Measurements from ENCODE around the gene C12orf75.

Gene C12orf75

GRCh38 chr12:105418229-105418628 lies 87.7 kb downstream of the C12orf75 start:
- TF ChIP-seq CTCF (IDR thresholded peaks at IDR 0.05; ENCODE audit: control insufficient read depth, extremely low read depth, insufficient read depth): no peak
- DNase-seq (ENCODE audit: low read depth): no peak
- no peak overlapping the region for H3K4me3 ChIP-seq (ENCODE audit: low read depth, low read length)

DNA sequence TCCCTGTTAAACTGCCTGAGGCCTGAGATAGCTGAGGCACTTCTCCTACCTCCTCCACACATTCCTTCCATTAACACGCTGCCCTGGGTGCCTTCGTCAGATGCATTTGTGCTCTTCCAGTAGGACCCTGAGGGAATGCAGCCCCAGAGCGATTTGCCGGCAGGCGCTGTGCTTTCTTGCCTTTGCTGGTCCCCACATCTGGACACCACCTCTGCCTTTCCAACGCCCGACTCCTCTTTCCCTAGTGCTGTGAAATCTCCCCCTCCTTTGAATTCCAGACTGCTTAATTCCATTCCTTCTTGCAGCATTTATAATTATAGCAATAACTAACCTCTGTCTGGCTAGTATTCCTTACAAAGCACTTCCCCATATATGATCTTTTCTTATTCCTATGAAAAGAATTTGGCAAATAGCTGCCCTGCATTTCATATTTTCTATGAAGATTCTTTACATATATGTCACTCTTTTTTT lies 88.4 kb downstream of the C12orf75 start:
- no peak for DNase-seq (ENCODE audit: low read depth)
- H3K4me3 ChIP-seq (ENCODE audit: low read depth, low read length): no peak overlapping the region
- no peak for TF ChIP-seq CTCF (IDR thresholded peaks at IDR 0.05; ENCODE audit: control insufficient read depth, extremely low read depth, insufficient read depth)

GRCh38 chr12:105419606-105420005 lies 89.1 kb downstream of the C12orf75 start:
- DNase-seq (ENCODE audit: low read depth): no peak
- no peak overlapping the region for H3K4me3 ChIP-seq (ENCODE audit: low read depth, low read length)
- no peak for TF ChIP-seq CTCF (IDR thresholded peaks at IDR 0.05; ENCODE audit: control insufficient read depth, extremely low read depth, insufficient read depth)

DNA sequence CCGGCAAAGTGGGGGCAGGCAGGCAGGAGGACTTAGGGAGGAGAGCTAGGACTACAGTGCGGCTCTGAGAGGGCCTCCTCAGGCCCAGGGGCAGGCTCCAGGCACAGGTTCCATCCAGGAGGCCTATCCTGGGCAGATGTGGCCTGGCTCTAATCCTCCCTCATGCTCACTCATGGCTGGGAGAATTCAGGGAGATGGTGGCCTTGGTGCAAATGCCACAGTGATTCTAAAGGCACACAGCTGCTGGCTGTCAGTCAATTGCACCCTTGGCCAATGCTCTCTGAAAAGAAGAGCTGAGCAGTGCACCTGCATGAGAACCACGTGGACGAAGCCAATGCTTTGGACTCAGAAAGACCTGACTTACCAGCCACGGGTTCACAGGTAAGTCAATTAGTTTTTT lies 89.6 kb downstream of the C12orf75 start:
- TF ChIP-seq CTCF (IDR thresholded peaks at IDR 0.05; ENCODE audit: control insufficient read depth, extremely low read depth, insufficient read depth): no peak
- no peak for DNase-seq (ENCODE audit: low read depth)
- H3K4me3 ChIP-seq (ENCODE audit: low read depth, low read length): no peak overlapping the region

GRCh38 chr12:105420659-105421240 lies 90.3 kb downstream of the C12orf75 start:
- peak; percentile 43 for DNase-seq (ENCODE audit: low read depth)
- no peak overlapping the region for H3K4me3 ChIP-seq (ENCODE audit: low read depth, low read length)
- peak; percentile 91 for TF ChIP-seq CTCF (IDR thresholded peaks at IDR 0.05; ENCODE audit: control insufficient read depth, extremely low read depth, insufficient read depth)
